Heart right ventricle (tissue), 16 donors: ENCODE data around the gene NSUN2. TPM values are rescaled to one million over a fixed set of nuclear protein-coding genes. Genes with fewer than 3 reads are reported as not detected.
A peak's percentile ranks its signal among the peaks of the same experiment; 100 is the strongest.

Source experiments
- ATAC-seq, 8 donors: fragments of 200-7000 bp; cut with Tn5 transposase; one replicate each; pipeline ENCODE4 v1.9.1; 2020; ENCODE audit warnings: mild to moderate bottlenecking in 8 of 8, moderate library complexity in 8 of 8, moderate number of reproducible peaks in 1 of 8
- DNase-seq, 2 donors: peaks; one replicate each; pipeline ENCODE4 v3.0.0-alpha.2; 2020
- H3K27ac ChIP-seq, 10 donors: fragments of 200-600 bp; sonication (generic) in 2 of 10; one replicate each; pipeline versions ENCODE4 v1.5.0 to v1.8.0; 2020 to 2022; ENCODE audit warnings: mild to moderate bottlenecking in 3 of 10
- H3K27me3 ChIP-seq, 7 donors: fragments of 200-600 bp; one replicate each; pipeline ENCODE4 v1.8.0; 2021 to 2022; ENCODE audit warnings: mild to moderate bottlenecking in 2 of 7
- H3K36me3 ChIP-seq, 9 donors: fragments of 200-600 bp; sonication (generic) in 1 of 9; one replicate each; pipeline versions ENCODE4 v1.5.0 to v1.8.0; 2020 to 2022; ENCODE audit warnings: mild to moderate bottlenecking in 2 of 9
- H3K4me1 ChIP-seq, 9 donors: fragments of 200-600 bp; sonication (generic) in 1 of 9; one replicate each; pipeline versions ENCODE4 v1.5.0 to v1.8.0; 2020 to 2022; ENCODE audit warnings: mild to moderate bottlenecking in 4 of 9
- H3K4me3 ChIP-seq, 10 donors: fragments of 200-600 bp; sonication (generic) in 2 of 10; one replicate each; pipeline versions ENCODE4 v1.5.0 to v1.8.0; 2020 to 2022; ENCODE audit warnings: mild to moderate bottlenecking in 7 of 10, moderate library complexity in 2 of 10
- H3K9me3 ChIP-seq, 11 donors: fragments of 200-600 bp in 10 of 11; sonication (generic) in 2 of 11; one replicate each; pipeline versions ENCODE4 v1.5.0 to v1.8.0; 2013 to 2022; ENCODE audit warnings: mild to moderate bottlenecking in 2 of 11, control low read depth in 1 of 11, moderate library complexity in 1 of 11
- WGBS, 2 donors: extraction: QIAGEN DNeasy Blood & Tissue Kit; methylation state at CpG; one replicate each; pipeline ENCODE4 v1.1.7; 2013; ENCODE audit warnings: inconsistent platforms in 1 of 2; 5-methylcytosine and 5-hydroxymethylcytosine counted together
- intact Hi-C, 10 donors: fragments of 100-400 bp; cut with DNase I; formaldehyde crosslinking; loops; one replicate each; pipeline versions ENCODE4 v1.11.1 to v1.14.2; 2022
- polyA plus RNA-seq, 2 donors: library from polyadenylated mRNA; stranded (reverse); fragments of 200-250 nt; gene quantifications; one replicate each; pipeline ENCODE4 v1.2.3, GENCODE V29; 2013
- total RNA-seq, 10 donors: library from RNA; stranded (reverse); fragmentation: NEBNext Ultra II Directional in 3 of 10; extraction: Animal tissue kit (Norgen Biotek cat#: 25700) in 3 of 10; gene quantifications; one replicate each; pipeline versions ENCODE4 v1.2.1 to v1.2.4, GENCODE V29; 2021 to 2023
- TF ChIP-seq, protein P1 (sequence below), 9 donors: fragments of 200-600 bp; sonication (generic) in 2 of 9; IDR thresholded peaks; one replicate each; pipeline versions ENCODE4 v1.5.0 to v1.8.0; 2021 to 2022; ENCODE audit warnings: antibody characterized with exemption in 9 of 9, mild to moderate bottlenecking in 5 of 9, moderate library complexity in 1 of 9
- donor health status: Arrhythmogenic right ventricular cardiomyopathy.
- donor health status: ischemic (EF 13 %, LVEDD 7.1; RV severe dilation, severe dysfunction).
- donor health status: healthy with polysubstance abuse.
- donor health status: DM: no; HTN: yes; CAD: no.
- donor health status: DM: no; HTN: no; CAD: no.
- donor health status: ischemic (EF 25% LVEDD 6.9; RV normal size, moderate dysfunction).
- donor health status: ischemic (EF 25% LVEDD 5.7; RV mildly dilated, moderate dysfunction).
- donor health status: healthy.
- donor health status: DM: yes; HTN: yes; CAD: no.
- donor health status: Ischemic cardiomyopathy.
- donor health status: ischemic (EF 35%, LVEDD 5.7; RV mildly dilated, moderate dysfunction).
- donor health status: nonischemic (EF 11% LVEDD 7.7; RV severe dilation, severe dysfunction).
- donor health status: DM: yes; HTN: yes; CAD: no.
- donor health status: PGD.
- donor health status: ischemic (EF 29% LVEDD 5.4; RV normal size, mild dysfunction).
- donor health status: nonischemic (EF 23%, LVEDD 6.1; RV moderate dilation, normal function).

Gene NSUN2
- total and polyA plus RNA-seq, 12 donors = 27.9 to 42.6 (median 34.9) TPM

GRCh38 chr5:6606884-6607558 lies 25.8 kb downstream of the NSUN2 start:
- ATAC-seq (no peak), DNase-seq (no peak)
- Histone ChIP-seq H3K4me1 (no peaks in the 10 kb centered on the region), H3K27me3 (no peaks in the 10 kb centered on the region), H3K9me3 (no peaks in the 10 kb centered on the region), H3K27ac (no peak overlapping the region), H3K4me3 (no peak overlapping the region), H3K36me3 (peaks cover 0 to 100% (median 82%) of the 10 kb centered on the region in 9 donors)
- 84 to 92% methylated on average over 9 of the region's 9 CpGs for WGBS, 2 donors
- intact Hi-C loops = no loop called here
- TF ChIP-seq, protein P1, sequence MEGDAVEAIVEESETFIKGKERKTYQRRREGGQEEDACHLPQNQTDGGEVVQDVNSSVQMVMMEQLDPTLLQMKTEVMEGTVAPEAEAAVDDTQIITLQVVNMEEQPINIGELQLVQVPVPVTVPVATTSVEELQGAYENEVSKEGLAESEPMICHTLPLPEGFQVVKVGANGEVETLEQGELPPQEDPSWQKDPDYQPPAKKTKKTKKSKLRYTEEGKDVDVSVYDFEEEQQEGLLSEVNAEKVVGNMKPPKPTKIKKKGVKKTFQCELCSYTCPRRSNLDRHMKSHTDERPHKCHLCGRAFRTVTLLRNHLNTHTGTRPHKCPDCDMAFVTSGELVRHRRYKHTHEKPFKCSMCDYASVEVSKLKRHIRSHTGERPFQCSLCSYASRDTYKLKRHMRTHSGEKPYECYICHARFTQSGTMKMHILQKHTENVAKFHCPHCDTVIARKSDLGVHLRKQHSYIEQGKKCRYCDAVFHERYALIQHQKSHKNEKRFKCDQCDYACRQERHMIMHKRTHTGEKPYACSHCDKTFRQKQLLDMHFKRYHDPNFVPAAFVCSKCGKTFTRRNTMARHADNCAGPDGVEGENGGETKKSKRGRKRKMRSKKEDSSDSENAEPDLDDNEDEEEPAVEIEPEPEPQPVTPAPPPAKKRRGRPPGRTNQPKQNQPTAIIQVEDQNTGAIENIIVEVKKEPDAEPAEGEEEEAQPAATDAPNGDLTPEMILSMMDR (IDR thresholded peaks at IDR 0.05) = no peak

DNA sequence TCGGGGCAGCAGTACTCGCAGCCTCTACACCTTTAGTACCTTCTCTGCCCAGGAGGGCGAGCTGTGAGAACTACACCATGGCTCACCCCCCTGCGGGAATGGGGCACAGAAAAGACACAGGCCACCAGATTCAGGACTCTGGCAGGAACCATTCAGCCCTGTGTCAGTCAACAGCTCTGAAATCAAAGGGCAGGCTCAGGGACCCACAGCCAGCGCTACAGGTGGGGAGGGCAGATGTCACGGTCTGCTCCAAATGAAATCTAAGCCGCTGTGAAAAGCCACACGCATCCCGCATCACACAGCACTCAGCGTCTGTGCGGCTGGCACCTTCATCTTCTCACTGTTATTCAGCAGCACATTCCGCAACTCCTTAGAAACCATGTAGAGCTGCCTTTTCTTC lies 27.9 kb downstream of the NSUN2 start:
- ATAC-seq (no peak), DNase-seq (no peak)
- TF ChIP-seq, protein P1 (IDR thresholded peaks at IDR 0.05) = no peak
- 94 to 95% methylated on average over 12 of the region's 12 CpGs for WGBS, 2 donors
- H3K27ac ChIP-seq = no peak overlapping the region
- H3K27me3 ChIP-seq = no peaks in the 10 kb centered on the region
- intact Hi-C loops = no loop called here
- no peaks in the 10 kb centered on the region for H3K4me1 ChIP-seq
- no peaks in the 10 kb centered on the region for H3K9me3 ChIP-seq
- H3K4me3 ChIP-seq = no peak overlapping the region
- peaks cover 0 to 100% (median 91%) of the 10 kb centered on the region in 9 donors for H3K36me3 ChIP-seq

DNA sequence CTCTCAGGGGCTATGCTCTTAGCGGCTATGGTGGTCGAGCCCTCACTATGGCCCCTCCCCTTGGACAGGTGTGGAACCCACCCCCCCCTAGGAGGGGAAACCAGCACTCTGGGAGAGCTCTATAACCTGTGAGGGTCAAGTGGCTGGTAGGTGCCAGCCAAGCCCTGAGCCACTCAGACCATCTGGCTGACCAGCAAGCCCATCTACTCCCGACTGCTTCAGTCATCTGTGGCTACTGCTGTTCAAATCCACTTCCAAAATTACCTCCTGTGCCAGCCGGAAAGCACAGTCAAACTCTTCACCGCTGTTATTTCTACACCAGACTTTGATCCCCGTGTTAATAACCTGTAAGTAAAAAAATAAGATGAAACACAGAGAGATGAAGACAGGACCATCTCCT lies 28.5 kb downstream of the NSUN2 start:
- DNase-seq (no peak), ATAC-seq (no peak)
- Histone ChIP-seq H3K4me3 (no peak overlapping the region), H3K9me3 (no peaks in the 10 kb centered on the region), H3K4me1 (no peaks in the 10 kb centered on the region), H3K36me3 (peaks cover 0 to 100% (median 91%) of the 10 kb centered on the region in 9 donors), H3K27ac (no peak overlapping the region), H3K27me3 (no peaks in the 10 kb centered on the region)
- TF ChIP-seq, protein P1 (IDR thresholded peaks at IDR 0.05) = no peak
- intact Hi-C loops = no loop called here
- WGBS, 2 donors = 88 to 93% methylated on average over 6 of the region's 6 CpGs

DNA sequence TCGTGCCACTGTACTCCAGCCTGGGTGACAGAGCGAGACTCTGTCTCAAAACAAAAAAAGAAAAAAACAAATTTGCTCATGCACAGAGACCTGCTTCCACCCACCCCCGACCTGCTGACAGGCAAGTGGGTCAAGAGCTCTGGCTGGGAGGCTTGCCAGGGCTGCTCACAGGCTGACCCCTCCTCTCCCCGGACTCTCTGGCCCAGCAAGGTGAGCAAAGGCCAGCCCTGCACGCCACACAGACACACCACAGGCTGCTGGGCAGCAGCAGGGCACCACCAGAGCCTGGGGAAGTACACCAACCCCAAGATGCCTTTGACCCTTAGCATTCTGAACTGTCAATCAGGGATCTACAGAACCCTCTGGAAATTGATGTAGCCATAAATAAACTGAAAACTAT lies 29.2 kb downstream of the NSUN2 start:
- Histone ChIP-seq H3K27me3 (no peaks in the 10 kb centered on the region), H3K4me1 (peaks cover 0 to 6% (median 0%) of the 10 kb centered on the region in 9 donors), H3K4me3 (no peak overlapping the region), H3K9me3 (no peaks in the 10 kb centered on the region), H3K27ac (no peak overlapping the region), H3K36me3 (peaks cover 0 to 100% (median 85%) of the 10 kb centered on the region in 9 donors)
- TF ChIP-seq, protein P1 (IDR thresholded peaks at IDR 0.05) = no peak
- intact Hi-C loops = no loop called here
- WGBS, 2 donors = 53 to 70% methylated on average over 5 of the region's 5 CpGs
- peak in 7 of 8 donors; percentile 16 to 93 (median 66) for ATAC-seq
- DNase-seq = peak in 1 of 2 donors; percentile 27
